ENCODE results near the gene ACO2.

- TF ChIP-seq CTCF (IDR thresholded peaks at IDR 0.05) (no peak), POLR2A (IDR thresholded peaks at IDR 0.05) (no peak), POLR2AphosphoS5 (IDR thresholded peaks at IDR 0.05) (no peak)
These were observed 31.4 kb downstream of the ACO2 start for GRCh38 chr22:41500303-41500702.
